CD4-positive, alpha-beta T cell (primary cell): Measurements from ENCODE around the gene STX16. TPM values are rescaled to one million over a fixed set of nuclear protein-coding genes. Genes with fewer than 3 reads are reported as not detected.

Experiments
- ATAC-seq: fragments of 200-7000 bp; cut with Tn5 transposase; one replicate; pipeline ENCODE4 v1.10.0; 2022; ENCODE audit warnings: mild to moderate bottlenecking; ENCODE audit not compliant: poor library complexity
- CTCF ChIA-PET: fragments of 350-600 bp; sonication (Branson Sonifier 250); formaldehyde crosslinking; loops from one replicate; lab custom pipeline; 2021; ENCODE audit warnings: antibody characterized with exemption, inconsistent platforms; lab: Charles Lee
- POLR2A ChIA-PET: fragments of 350-600 bp; sonication (Branson Sonifier 250); formaldehyde crosslinking; loops from one replicate; lab custom pipeline; 2021; ENCODE audit warnings: antibody characterized with exemption, inconsistent platforms; lab: Charles Lee
- DNase-seq, 14 experiments: peaks; one replicate each; pipeline ENCODE4 v3.0.0-alpha.2; 2013 to 2020; ENCODE audit warnings: mixed read lengths in 2 of 14
- H3K27ac ChIP-seq, 2 donors: one replicate each; pipeline versions ENCODE4 v1.5.1 to v1.7.0; 2013; ENCODE audit warnings: low read length in 2 of 2, low read depth in 1 of 2, mild to moderate bottlenecking in 1 of 2
- H3K27me3 ChIP-seq, 2 experiments: 1 replicate in 1 of 2; 2 replicates in 1 of 2; pipeline versions ENCODE4 v1.6.1 to v1.7.0; 2013; ENCODE audit warnings: low read length in 2 of 2, control low read depth in 1 of 2, mild to moderate bottlenecking in 1 of 2, moderate library complexity in 1 of 2; ENCODE audit not compliant: insufficient read depth in 2 of 2, control insufficient read depth in 1 of 2
- H3K36me3 ChIP-seq: one replicate; pipeline ENCODE4 v1.6.1; 2013; ENCODE audit warnings: low read length, control low read depth; ENCODE audit not compliant: insufficient read depth
- H3K4me1 ChIP-seq: one replicate; pipeline ENCODE4 v1.6.1; 2013; ENCODE audit warnings: low read length, control low read depth; ENCODE audit not compliant: insufficient read depth
- H3K4me3 ChIP-seq: one replicate; pipeline ENCODE4 v1.5.1; 2013; ENCODE audit warnings: mild to moderate bottlenecking, low read length, moderate library complexity
- H3K9me3 ChIP-seq, 2 experiments: 1 replicate in 1 of 2; 2 replicates in 1 of 2; pipeline versions ENCODE4 v1.6.1 to v1.7.0; 2013; ENCODE audit warnings: low read length in 2 of 2, mild to moderate bottlenecking in 2 of 2, control low read depth in 1 of 2, moderate library complexity in 1 of 2; ENCODE audit not compliant: control insufficient read depth in 1 of 2, insufficient read depth in 1 of 2
- H3K27ac Mint-ChIP-seq: one replicate; pipeline ENCODE4 v1.8.0; 2020; ENCODE audit warnings: mixed read lengths
- H3K27me3 Mint-ChIP-seq: one replicate; pipeline ENCODE4 v1.8.0; 2021; ENCODE audit warnings: mixed read lengths
- H3K36me3 Mint-ChIP-seq: one replicate; pipeline ENCODE4 v1.8.0; 2021; ENCODE audit warnings: low read depth, mixed read lengths
- H3K4me1 Mint-ChIP-seq: one replicate; pipeline ENCODE4 v1.8.0; 2021; ENCODE audit warnings: low read depth, mixed read lengths
- H3K4me3 Mint-ChIP-seq: one replicate; pipeline ENCODE4 v1.8.0; 2020; ENCODE audit warnings: mild to moderate bottlenecking, mixed read lengths
- H3K9me3 Mint-ChIP-seq: one replicate; pipeline ENCODE4 v1.8.0; 2020; ENCODE audit warnings: mixed read lengths
- CTCF ChIP-seq: fragments of 200-600 bp; IDR thresholded peaks from one replicate; pipeline ENCODE4 v1.8.0; 2022; ENCODE audit warnings: antibody characterized with exemption, mild to moderate bottlenecking
- intact Hi-C, 2 experiments: fragments of 100-400 bp; cut with DNase I in 1 of 2; cut with micrococcal nuclease in 1 of 2; formaldehyde crosslinking; loops; one replicate each; pipeline versions ENCODE4 v1.15.1 to v1.9.0; 2023 to 2025; cut with DNase I, micrococcal nuclease
- total RNA-seq, 174 experiments: library from RNA in 2 of 174; stranded (reverse) in 2 of 174; gene quantifications; one replicate each; pipeline ENCODE4 v1.2.3 and lab custom pipeline; 2021 to 2026

The STX16 gene
- total RNA-seq, 2 experiments from 2014 or later: 179 to 181 TPM

GRCh38 chr20:58625585-58625984, 25.5 kb upstream of the STX16 start:
- Histone ChIP-seq H3K4me1 (peaks cover 42% of the 10 kb centered on the region), H3K27ac (no peak overlapping the region), H3K9me3 (no peaks in the 10 kb centered on the region), H3K27me3 (no peaks in the 10 kb centered on the region), H3K4me3 (no peak overlapping the region), H3K36me3 (no peaks in the 10 kb centered on the region)
- DNase-seq (no peak), ATAC-seq (no peak)
- CTCF ChIA-PET: no interaction called here
- no peak for TF ChIP-seq CTCF
- no peaks in the 10 kb centered on the region for H3K36me3 Mint-ChIP-seq
- POLR2A ChIA-PET: no interaction called here
- H3K4me1 Mint-ChIP-seq: no peaks in the 10 kb centered on the region
- H3K9me3 Mint-ChIP-seq: no peaks in the 10 kb centered on the region
- no peak overlapping the region for H3K27ac Mint-ChIP-seq
- intact Hi-C loops: no loop called here
- H3K27me3 Mint-ChIP-seq: peaks cover 6% of the 10 kb centered on the region
- no peak overlapping the region for H3K4me3 Mint-ChIP-seq

GRCh38 chr20:58626051-58626450, 25.0 kb upstream of the STX16 start:
- H3K27ac Mint-ChIP-seq: no peak overlapping the region
- no peaks in the 10 kb centered on the region for H3K9me3 Mint-ChIP-seq
- no peak overlapping the region for H3K4me3 Mint-ChIP-seq
- TF ChIP-seq CTCF: no peak
- no peaks in the 10 kb centered on the region for H3K36me3 ChIP-seq
- ChIA-PET POLR2A (no interaction called here), CTCF (no interaction called here)
- no peak overlapping the region for H3K4me3 ChIP-seq
- H3K36me3 Mint-ChIP-seq: no peaks in the 10 kb centered on the region
- H3K27ac ChIP-seq: no peak overlapping the region
- H3K4me1 Mint-ChIP-seq: no peaks in the 10 kb centered on the region
- H3K4me1 ChIP-seq: peaks cover 42% of the 10 kb centered on the region
- no peaks in the 10 kb centered on the region for H3K9me3 ChIP-seq
- intact Hi-C loops: no loop called here
- H3K27me3 ChIP-seq: no peaks in the 10 kb centered on the region
- no peak for DNase-seq
- H3K27me3 Mint-ChIP-seq: peaks cover 2% of the 10 kb centered on the region
- ATAC-seq: no peak

GRCh38 chr20:58627212-58628072, 23.6 kb upstream of the STX16 start:
- no peaks in the 10 kb centered on the region for H3K9me3 ChIP-seq
- H3K4me3 ChIP-seq: no peak overlapping the region
- no peaks in the 10 kb centered on the region for H3K36me3 Mint-ChIP-seq
- no peak overlapping the region for H3K4me3 Mint-ChIP-seq
- TF ChIP-seq CTCF: no peak
- DNase-seq (peak in 8 of 14 experiments; percentile 30 to 78 (median 50)), ATAC-seq (no peak)
- peaks cover 42% of the 10 kb centered on the region for H3K4me1 ChIP-seq
- no peaks in the 10 kb centered on the region for H3K9me3 Mint-ChIP-seq
- H3K27ac Mint-ChIP-seq: no peak overlapping the region
- ChIA-PET POLR2A (no interaction called here), CTCF (no interaction called here)
- H3K27ac ChIP-seq: no peak overlapping the region
- intact Hi-C loops: no loop called here
- H3K4me1 Mint-ChIP-seq: no peaks in the 10 kb centered on the region
- no peaks in the 10 kb centered on the region for H3K27me3 Mint-ChIP-seq
- no peaks in the 10 kb centered on the region for H3K27me3 ChIP-seq
- no peaks in the 10 kb centered on the region for H3K36me3 ChIP-seq
